SW 1271 (cell line): ENCODE measurements around the gene MRPL37.
A peak's percentile ranks its signal among the peaks of the same experiment; 100 is the strongest.
"Not testable (repeated sequence)": the region's sequence is repeated elsewhere in the genome, so short reads cannot be mapped to it uniquely, and the experiment has no call there.

ENCODE experiments used
- DNase-seq, 2 experiments: peaks; one replicate each; lab custom pipeline; 2025; lab: John Stamatoyannopoulos, UW

The MRPL37 gene

DNA sequence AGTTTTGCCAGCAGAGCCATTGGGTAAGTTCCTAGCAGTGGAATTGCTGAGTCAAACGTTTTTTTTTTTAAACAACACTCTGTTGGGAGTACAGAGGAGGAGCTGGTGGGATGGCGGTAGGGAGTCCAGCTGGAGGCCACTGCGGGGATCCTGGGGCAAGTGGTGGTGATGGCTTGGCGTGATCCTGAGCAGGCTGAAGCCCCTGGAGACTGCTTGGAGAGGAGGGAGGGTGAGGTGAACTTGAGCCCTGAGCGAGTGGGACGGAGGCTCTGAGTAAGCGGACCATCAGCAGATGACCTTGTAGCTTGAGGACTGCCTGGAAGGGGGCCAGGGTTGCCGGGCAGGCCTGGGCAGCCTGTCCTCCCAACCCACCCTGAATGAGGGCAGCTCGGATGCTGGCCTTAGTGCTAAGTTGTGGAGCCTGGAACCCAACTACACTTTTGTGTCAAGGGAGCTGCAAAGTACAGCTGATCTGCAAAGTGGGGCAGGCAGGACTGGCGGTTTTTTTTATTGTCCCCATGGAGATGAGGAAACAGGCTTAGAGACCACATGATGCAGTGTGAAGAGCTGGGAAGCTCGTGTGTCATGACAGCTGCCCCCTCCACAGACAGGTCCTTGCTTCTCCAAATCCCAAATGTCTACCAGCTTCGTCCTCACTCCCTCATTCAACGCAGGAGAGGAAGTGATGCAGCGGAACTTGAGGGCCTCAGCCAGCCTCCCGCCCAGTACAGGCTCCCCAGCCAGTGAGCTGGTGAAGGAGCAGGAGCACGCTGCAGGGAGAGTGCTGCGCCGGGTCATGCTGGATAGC lies 20.2 kb downstream of the MRPL37 start:
- DNase-seq = no peak

- no peak for DNase-seq
These were observed 21.3 kb downstream of the MRPL37 start for GRCh38 chr1:54221113-54221834.

- DNase-seq = no peak
These were observed 22.0 kb downstream of the MRPL37 start for GRCh38 chr1:54221867-54222484.

- no peak for DNase-seq
These were observed 22.7 kb downstream of the MRPL37 start for GRCh38 chr1:54222711-54223110.

- DNase-seq = no peak
These were observed 23.7 kb downstream of the MRPL37 start for GRCh38 chr1:54223441-54224202.

- no peak for DNase-seq
These were observed 24.3 kb downstream of the MRPL37 start for GRCh38 chr1:54224233-54224632.

DNA sequence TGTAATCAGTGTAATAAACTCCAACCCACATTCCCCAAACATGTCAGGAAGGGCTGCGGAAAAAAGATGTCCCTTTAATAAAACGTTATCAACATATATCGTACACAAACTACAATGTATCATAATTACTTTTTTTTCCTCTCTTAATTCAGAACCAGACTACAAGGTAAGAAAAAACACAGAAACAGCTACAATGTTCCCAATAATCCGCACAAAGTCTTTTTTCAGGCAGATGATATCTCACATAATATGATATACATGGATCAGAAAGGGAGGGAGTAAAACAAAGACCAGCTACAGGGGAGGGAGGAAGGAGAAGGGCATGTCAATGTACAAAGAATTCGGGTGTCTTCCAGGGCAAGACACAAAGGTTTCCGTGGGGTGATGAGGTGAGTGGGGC lies 25.4 kb downstream of the MRPL37 start:
- DNase-seq = no peak

DNA sequence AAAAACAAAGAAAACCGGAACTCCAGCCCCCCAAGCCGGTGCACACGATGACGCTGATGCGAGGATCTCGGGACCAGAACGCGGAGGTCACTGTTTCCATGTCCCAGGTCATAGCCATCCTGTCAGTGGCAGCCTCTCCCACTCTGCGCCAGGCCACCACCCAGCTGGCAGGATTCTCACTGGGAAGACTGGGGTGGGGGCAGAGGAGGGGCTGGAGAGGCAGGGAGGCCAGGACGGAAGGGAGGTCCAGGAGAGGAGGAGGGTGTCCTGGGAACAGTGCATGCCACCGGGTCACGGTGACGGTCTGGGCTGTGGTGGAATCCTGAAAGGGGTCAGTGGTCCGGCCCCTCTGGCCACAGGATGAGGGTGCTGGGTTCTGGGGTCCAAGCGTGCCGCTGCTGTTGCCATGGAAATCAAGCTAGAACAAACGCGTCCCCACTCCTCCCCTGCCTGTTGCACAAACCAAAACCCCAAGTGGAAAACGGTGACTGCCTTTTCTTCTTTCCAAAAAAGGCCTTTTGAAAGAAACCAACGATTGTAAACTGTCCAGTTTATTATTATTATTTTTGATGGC lies 26.1 kb downstream of the MRPL37 start:
- no peak for DNase-seq

DNA sequence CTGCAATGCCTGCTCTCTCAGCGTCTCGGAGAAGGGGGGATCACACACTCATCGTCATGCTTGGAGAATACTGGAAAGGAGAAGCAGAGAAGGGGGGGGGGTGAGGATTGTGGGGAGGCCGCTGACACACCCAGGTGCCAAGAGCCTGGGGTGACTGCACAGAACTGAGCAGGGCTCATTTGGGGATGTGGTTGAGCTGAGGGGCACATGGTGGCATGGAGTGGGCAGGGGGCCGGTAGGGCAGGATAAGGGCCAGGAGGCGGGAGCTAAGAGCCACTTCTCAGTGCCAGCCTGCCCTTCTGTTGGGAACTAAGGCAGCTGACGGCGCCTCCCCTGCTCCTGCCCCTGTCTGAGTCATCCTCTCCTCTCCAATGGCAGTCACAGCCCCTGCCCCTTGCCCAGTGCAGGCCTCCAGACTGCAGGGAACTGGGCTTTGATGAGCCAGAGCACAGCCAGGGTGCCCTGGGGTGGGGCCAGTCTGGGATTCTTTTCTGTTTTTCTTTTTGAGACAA lies 27.2 kb downstream of the MRPL37 start:
- no peak for DNase-seq

DNA sequence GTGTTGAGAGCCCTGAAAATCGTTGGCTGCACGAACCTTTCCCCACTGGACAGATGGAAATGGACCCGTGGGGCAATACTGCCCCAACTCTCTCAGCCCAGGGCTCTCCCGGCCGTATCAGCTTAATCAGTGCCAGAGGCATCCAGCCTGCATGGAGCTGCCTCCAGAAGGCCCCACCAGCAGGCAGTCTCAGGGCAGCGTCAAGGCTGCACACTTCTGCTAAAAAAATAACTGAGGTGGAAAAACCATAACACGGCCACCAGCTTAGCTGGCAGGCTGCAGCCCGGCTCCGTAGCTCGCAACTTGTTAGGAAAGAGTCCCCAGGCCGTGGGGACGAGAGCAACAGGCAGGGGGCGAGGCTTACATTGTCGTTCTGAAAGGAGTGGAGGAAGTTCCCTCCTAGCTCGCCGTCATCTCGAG lies 27.9 kb downstream of the MRPL37 start:
- DNase-seq = no peak

DNA sequence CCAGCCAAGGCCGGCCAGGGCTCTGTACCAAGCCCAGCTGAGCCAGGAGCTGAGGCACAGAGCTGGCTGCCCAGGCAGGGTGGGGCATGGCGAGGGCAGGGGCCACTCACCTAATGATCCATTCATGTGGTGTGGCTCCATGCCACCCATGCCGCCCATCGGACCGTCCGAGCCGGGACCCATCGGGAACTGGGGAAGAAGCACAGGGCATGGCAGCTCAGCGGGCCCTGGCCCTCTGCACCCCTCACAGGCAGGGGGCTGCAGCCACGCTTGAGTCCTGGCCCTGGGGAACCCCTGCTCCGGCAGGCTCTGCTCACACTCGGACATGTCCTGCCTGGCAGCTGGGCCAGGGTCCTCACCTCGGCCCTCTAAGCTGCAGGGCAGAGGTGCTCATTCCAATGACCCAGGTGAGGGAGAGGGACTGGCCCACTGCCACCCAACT lies 28.7 kb downstream of the MRPL37 start:
- DNase-seq = no peak

- peak in 1 of 2 experiments; percentile 26 for DNase-seq
These were observed 29.4 kb downstream of the MRPL37 start for GRCh38 chr1:54229281-54229891.

DNA sequence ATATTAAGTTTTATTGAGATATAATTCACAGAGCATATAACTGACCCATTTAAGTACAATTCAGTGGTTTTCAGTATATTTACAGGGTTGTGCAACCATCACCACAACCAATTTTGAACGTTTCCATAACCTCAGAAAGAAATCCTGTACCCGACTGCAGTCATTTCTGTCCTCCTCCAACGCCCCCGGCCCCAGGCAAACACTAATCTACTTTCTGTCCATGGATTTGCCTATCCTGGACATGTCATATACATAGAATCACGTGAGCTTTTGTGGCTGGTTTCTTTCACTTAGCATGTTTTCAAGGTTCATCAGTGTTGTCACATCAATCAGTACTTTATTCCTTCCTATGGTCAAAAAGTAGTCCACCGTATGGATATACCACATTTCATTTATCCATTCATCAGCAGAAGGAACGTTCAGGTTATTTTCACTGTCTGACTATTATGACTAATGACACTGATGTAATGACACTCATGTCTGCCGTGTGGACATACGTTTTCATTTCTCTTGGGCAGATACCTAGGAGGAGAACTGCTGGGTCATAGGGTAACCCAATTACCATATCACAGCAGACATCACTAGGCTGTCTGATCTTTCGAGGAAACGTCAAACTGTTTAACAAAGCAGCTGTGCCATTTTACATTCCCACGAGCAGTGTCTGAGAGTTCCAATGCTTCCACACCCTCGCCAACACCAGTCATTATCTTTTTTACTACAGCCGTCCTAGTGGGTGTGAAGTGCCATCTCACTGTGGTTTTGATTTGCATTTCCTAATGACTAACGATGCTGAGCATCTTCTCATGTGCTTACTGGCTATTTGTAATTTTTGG lies 30.8 kb downstream of the MRPL37 start:
- no peak for DNase-seq

DNA sequence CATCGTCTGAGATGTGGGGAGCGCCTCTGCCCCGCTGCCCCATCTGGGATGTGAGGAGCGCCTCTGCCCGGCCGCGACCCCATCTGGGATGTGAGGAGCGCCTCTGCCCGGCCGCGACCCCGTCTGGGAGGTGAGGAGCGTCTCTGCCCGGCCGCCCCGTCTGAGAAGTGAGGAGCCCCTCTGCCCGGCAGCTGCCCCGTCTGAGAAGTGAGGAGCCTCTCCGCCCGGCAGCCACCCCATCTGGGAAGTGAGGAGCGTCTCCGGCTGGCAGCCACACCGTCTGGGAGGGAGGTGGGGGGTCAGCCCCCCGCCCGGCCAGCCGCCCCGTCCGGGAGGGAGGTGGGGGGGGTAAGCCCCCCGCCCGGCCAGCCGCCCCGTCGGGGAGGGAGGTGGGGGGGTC lies 33.2 kb downstream of the MRPL37 start:
- DNase-seq = not testable (repeated sequence)

DNA sequence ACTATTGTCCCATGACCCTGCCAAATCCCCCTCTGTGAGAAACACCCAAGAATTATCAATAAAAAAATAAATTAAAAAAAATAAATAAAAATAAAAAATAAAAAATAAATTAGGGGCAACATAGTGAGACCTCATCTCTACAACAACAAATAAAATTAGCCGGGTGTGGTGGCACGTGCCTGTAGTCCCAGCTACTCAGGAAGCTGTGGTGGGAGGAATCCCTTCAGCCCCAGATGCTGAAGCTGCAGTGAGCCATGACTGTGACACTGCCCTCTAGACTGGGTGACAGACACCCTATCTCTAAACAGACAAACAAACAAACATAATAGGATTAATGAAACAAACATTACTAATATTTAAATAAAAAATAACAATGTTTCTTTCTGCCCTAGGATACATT lies 34.3 kb downstream of the MRPL37 start:
- DNase-seq = no peak

DNA sequence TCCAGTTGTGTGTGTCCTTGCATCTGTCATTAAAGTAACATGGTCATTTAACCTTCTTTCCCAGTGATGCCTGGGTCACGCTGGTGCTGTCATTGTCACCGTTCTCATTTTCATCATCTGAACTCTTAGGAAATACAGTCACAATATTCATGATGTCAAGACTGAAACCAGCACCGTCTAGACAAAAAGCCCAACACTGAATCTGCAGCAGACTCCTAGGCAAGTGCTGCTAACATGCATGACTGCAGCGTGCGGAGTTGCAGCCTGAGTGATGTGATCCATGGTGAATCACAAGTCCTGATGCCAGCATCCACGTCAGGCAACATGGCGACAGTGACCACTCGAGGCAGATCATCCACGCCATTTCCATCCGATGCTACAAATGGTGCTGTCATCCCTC lies 37.6 kb downstream of the MRPL37 start:
- DNase-seq = no peak

- no peak for DNase-seq
These were observed 38.5 kb downstream of the MRPL37 start for GRCh38 chr1:54238353-54239034.

- no peak for DNase-seq
These were observed 39.0 kb downstream of the MRPL37 start for GRCh38 chr1:54239035-54239383.

DNA sequence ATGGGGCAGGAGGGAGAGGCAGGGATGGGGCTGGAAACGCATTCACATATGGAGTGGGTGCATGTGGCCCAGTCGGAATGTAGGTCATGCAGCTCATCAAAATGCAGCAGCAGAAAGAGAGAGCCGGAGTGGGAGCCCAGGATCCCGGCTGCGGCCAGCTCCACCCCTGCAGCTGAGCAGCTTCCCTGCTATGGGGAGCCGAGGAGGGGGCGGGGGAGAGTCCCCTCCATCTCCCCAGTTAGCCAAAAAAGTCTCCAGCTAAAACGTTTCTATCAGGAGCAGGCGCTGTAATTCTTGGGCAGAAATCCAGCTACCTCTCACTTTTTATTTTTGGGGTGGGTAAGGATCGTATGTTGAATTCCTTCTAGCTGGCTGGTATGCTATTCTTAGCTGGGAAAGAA lies 39.7 kb downstream of the MRPL37 start:
- DNase-seq = no peak
